ENCODE results near the gene IGHMBP2.

Gene IGHMBP2

GRCh38 chr11:68904248-68904847, 657 bp downstream of the IGHMBP2 start:
- TF ChIP-seq CTCF (IDR thresholded peaks at IDR 0.05; ENCODE audit: low read depth, low read length) (no peak), POLR2A (IDR thresholded peaks at IDR 0.05; ENCODE audit: extremely low read depth, insufficient read length) (no peak), MAX (IDR thresholded peaks at IDR 0.05; ENCODE audit: low read depth, low read length) (0 out of 2 replicates have a peak, but pooled peaks have one; percentile 22), MYC (IDR thresholded peaks at IDR 0.05; ENCODE audit: low read depth, low read length) (no peak)
- peak overlapping the region; percentile 98 for H3K4me3 ChIP-seq (ENCODE audit: low read depth, low read length)
- peak; percentile 62 for DNase-seq (ENCODE audit: low read depth)

GRCh38 chr11:68905421-68906360, 2.0 kb downstream of the IGHMBP2 start:
- H3K4me3 ChIP-seq (ENCODE audit: low read depth, low read length), result peak overlapping the region; percentile 98
- no peak for DNase-seq (ENCODE audit: low read depth)
- TF ChIP-seq CTCF (IDR thresholded peaks at IDR 0.05; ENCODE audit: low read depth, low read length), result no peak
- no peak for TF ChIP-seq MYC (IDR thresholded peaks at IDR 0.05; ENCODE audit: low read depth, low read length)

- DNase-seq (ENCODE audit: low read depth), result no peak
- no peak overlapping the region for H3K4me3 ChIP-seq (ENCODE audit: low read depth, low read length)
- no peak for TF ChIP-seq POLR2A (IDR thresholded peaks at IDR 0.05; ENCODE audit: extremely low read depth, insufficient read length)
- no peak for TF ChIP-seq CTCF (IDR thresholded peaks at IDR 0.05; ENCODE audit: low read depth, low read length)
- TF ChIP-seq MYC (IDR thresholded peaks at IDR 0.05; ENCODE audit: low read depth, low read length), result no peak
These were observed 4.6 kb downstream of the IGHMBP2 start for GRCh38 chr11:68908273-68908672.

- no peak for DNase-seq (ENCODE audit: low read depth)
- TF ChIP-seq POLR2A (IDR thresholded peaks at IDR 0.05; ENCODE audit: extremely low read depth, insufficient read length) (no peak), CTCF (IDR thresholded peaks at IDR 0.05; ENCODE audit: low read depth, low read length) (no peak), MAX (IDR thresholded peaks at IDR 0.05; ENCODE audit: low read depth, low read length) (no peak), MYC (IDR thresholded peaks at IDR 0.05; ENCODE audit: low read depth, low read length) (no peak)
- no peak overlapping the region for H3K4me3 ChIP-seq (ENCODE audit: low read depth, low read length)
These were observed 7.3 kb downstream of the IGHMBP2 start for GRCh38 chr11:68910965-68911364.

- no peak for TF ChIP-seq MAX (IDR thresholded peaks at IDR 0.05; ENCODE audit: low read depth, low read length)
- TF ChIP-seq POLR2A (IDR thresholded peaks at IDR 0.05; ENCODE audit: extremely low read depth, insufficient read length), result no peak
- DNase-seq (ENCODE audit: low read depth), result no peak
These were observed 8.0 kb downstream of the IGHMBP2 start for GRCh38 chr11:68911731-68912130.

GRCh38 chr11:68912254-68912653, 8.6 kb downstream of the IGHMBP2 start:
- no peak for TF ChIP-seq CTCF (IDR thresholded peaks at IDR 0.05; ENCODE audit: low read depth, low read length)
- TF ChIP-seq POLR2A (IDR thresholded peaks at IDR 0.05; ENCODE audit: extremely low read depth, insufficient read length), result no peak
- TF ChIP-seq MYC (IDR thresholded peaks at IDR 0.05; ENCODE audit: low read depth, low read length), result no peak
- TF ChIP-seq MAX (IDR thresholded peaks at IDR 0.05; ENCODE audit: low read depth, low read length), result no peak
- H3K4me3 ChIP-seq (ENCODE audit: low read depth, low read length), result no peak overlapping the region
- no peak for DNase-seq (ENCODE audit: low read depth)

More at GRCh38 chr11:68911731-68912130, 8.0 kb downstream of the IGHMBP2 start:
- no peak overlapping the region for H3K4me3 ChIP-seq (ENCODE audit: low read depth, low read length)

Data from NB4 (cell line).